Germinal center (tissue), 1 donor: ENCODE measurements around the gene MLXIP.
"Not testable (repeated sequence)": the region's sequence is repeated elsewhere in the genome, so short reads cannot be mapped to it uniquely, and the experiment has no call there.

Experiments
- DNase-seq: peaks from one replicate; pipeline ENCODE4 v3.0.0; 2012; ENCODE audit warnings: mixed read lengths, low spot score

The MLXIP gene

DNA sequence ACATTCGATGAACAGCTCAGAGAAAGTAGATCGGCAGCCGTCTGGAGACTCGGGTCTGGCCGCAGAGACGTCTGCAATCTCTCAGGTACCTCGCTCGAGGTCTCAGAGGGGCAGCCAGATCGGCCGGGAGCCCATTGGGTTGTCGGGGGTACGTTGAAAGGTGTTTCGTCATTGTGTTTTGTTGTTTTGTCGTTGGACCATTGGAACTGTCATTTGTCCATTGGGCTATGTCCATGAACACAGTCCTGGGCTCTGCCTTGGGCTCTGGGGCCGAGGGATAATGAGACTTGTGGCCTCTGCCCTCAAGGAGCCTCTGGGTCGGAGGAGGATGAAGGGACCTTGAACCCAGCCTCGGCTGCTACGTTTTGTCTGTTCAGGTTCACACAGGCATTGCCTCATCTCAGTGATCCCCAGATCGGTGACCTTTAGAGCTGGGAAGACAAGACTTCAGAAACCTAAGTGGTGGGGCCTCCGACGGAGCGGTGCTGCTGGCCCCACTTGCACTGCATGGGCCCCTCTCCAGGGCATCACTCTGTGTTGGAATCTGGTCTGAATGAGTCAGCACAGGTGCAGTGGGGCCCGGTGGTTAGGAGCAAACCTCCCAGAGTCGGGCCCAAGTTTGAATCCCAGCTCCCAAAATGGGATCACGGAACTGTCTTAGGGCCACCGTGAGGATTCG lies 23.6 kb upstream of the MLXIP start:
- DNase-seq = no peak

DNA sequence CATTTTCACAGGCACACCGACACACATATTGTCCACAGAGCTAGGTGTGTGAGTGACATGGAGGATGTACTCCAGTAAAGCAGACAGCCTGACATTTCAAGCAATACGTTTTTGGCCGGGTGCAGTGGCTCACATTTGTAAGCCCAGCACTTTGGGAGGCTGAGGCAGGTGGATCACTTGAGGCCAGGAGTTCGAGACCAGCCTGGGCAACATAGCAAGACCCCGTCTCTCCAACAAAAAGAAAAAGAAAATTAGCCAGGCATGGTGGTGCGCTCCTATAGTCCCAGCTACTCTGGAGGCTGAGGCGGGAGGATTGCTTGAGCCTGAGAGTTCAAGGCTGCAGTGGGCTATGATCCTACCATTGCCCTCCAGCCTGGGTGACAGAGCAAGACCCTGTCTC lies 22.1 kb upstream of the MLXIP start:
- not testable (repeated sequence) for DNase-seq

DNA sequence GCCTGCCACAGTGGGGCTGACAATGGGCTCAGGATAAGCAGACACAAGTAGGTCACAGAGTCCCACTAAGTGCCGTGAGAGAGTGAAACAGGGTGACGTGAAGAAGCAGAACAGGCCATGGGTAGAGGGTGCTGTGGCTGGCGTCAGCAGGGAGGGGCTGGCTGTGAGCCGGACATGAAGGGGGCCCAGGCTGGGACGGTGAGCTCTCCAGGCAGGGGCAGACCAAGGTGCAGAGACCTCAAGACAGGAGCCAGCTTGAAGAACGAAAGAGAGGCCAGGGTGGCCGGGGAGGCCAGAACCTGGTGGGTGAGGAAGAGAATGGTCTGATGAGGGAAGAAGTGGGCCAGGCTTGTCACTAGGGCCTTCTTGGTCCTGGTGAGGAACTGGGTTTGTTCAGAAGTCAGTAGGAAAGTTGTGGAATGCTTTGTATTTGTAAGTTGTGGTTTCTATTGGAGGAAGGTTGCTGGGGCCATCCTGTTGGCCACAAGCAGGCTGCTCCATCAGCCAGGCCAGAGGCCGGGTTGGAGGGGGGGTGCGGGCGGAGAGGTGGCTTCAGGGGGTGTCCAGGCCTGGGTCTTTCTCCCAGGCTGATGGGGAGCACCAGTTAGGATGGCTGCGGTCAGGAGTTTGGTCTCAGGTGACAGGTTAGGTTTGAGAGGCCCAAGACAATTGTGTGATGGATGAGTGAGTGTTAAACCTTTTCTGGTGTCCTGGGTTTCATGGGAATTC lies 21.4 kb upstream of the MLXIP start:
- DNase-seq = no peak

DNA sequence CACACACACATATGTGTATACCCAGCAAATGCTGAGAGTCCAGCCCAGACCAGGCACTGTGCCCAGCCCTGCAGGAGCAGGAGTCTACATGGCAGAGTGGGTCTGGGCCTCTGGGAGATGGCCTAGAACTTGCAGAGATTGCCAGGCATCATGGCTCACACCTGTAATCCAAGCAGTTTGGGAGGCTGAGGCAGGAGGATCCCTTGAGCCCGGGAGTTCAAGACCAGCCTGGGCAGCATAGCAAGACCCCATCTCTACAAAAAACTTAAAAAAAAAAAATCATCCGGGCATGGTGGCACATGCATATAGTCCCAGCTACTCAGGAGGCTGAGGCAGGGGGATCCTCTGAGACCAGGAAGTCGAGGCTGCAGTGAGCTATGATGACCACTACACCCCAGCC lies 20.8 kb upstream of the MLXIP start:
- DNase-seq = no peak

DNA sequence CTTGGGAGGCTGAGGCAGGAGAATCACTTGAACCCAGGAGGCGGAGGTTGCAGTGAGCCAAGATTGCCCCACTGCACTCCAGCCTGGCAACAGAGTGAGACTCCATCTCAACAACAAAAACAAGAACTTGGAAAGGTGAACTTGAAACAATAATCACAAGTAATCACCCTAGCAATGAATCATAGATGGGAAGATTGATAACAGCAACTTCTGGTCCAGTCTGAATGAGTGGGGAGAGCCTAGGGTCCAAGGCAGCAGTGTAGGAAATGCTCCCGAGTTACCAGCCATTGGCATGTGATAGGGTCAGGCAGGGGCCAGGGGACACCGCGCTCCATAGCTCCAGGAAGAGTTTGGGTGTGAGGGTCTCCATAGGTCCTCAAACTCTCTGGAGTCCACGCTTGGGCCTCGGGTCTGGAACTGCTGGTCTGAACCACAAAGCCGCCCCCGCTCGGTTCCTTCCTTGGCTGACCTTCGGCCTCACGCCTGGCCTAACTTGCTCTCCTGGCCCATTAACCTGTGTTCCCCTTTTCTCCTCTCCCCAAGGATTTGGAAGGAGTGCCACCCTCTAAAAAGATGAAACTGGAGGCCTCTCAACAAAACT lies 19.9 kb upstream of the MLXIP start:
- no peak for DNase-seq

DNA sequence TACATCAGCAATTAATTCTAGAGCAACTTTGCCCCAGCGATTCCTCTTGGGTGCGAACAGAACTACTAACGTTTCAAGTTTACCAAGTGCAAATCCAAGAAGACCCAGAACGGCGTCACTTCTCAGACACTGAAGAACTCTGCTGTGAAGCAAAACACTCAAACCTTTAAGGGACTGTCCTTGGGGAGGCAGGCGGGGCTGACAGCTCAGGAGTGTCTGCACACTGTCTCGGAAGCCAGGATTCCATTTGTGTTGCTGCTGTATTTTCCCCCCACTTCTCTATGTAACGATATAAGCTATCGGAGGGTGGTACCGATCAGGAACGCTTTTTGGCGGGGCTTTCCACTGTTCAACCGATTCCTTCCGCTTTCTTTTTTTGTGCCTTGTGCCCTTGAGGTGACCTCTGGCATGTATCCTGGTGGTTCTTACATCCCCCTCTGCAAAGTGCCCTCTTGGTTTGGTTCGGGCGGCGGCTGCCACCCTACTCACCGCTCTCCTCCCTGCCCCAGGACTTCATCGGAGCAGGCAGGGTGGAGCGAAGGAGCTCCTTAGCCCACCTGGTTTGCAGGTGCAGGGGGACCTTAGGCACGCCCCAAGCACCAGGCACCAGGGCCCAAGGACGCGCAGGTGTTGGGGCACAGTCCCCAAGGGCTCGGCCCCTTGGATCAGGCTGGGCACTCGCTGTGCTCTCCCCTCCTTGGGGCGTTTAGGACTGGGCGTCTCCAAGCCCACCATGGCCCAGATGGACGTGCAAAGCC lies 19.2 kb upstream of the MLXIP start:
- no peak for DNase-seq

DNA sequence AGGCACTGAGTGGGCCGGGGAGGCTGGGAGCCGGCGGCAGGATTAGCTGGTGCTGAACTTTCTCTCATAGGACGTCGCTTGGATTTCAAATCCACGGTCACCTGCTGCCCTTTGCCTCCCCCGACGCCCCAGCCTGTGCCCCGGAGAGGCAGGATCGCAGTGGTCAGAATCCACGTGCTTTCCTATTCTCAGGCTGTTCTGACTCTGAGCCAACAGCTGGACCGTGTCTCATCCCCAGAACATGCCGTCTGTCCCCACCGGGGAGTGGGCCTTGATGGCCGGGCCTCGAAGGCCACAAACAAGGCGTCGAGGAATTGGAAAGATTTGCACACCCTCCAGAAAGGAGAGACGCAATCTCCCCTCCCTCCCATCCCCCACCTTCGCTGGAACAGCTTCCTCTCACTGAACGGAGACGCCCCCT lies 18.5 kb upstream of the MLXIP start:
- no peak for DNase-seq

DNA sequence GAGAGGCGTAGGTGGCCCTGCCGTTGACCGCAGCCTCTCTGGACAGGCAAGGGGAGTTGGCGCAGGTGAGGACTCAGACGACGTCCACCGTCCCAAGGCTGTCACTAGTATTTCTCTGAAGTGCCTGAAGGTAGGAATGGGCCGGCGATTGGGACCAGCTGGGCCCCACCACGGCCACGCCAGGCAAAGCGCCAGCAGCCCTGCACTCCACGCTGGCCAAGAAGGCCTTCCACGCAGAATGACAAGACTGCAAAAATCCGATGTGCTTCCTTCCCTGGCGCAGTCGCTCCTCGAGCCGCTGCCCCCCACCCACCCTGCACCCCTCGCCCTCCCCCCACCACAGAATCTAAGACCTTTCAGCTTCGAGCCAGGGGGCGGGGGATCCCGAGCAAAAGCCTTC lies 17.3 kb upstream of the MLXIP start:
- no peak for DNase-seq

DNA sequence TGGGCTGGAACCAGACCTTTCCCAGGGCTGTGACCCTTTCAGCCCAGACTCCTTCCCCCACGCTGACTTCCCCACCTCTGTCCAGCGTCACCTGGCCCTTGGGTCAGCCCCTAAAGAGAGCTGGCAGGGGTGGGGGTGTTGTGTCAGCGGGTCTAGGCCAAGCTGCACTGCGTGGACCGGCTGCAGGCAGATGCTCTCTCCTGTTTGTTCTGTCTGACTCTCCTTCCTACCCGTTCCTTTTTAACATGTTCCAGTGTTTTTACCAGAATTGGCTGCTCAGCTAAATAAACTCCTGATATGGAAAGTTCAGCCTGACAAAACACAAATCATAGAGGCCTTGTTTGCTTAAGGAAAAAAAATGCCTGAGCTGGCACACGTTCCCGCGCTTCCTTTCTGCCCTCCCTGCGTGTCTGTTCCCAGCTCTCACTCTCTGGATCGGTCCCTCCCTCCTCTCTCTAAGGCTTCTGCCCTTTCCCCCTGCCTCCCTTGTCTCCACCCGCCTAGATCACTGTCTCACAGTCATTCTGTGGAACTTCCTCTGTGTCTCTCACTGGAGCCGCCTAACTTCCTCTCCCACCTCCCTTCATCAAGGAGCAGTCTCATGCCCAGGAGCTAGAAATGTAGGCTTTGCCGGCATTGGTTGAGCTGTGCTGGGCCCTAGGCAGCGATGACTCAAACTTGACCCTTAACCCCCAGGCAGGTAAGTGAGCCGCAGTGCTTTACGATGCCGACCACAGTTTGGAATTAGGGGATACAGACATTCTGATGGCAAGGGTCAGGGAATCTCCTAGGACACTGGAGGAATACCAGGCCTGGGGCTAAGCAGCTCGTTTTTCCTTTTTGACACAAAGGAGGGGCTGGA lies 15.5 kb upstream of the MLXIP start:
- DNase-seq = no peak

DNA sequence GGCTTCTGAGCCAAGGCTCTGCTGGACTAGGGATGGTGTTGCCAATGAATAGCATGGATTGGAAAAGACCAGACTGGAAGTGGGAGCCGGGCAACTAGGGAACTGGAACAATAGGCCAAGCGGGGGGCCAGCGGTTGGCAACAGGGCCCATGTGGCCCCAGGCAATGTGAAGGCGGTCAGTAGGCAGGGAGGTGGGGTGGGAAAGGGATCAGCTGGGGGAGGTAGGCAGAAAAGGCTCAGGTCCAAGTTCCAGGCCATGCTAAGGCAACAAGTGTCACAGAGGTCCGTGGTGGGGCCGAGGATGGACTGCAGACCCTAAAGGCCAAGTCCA lies 14.9 kb upstream of the MLXIP start:
- DNase-seq = no peak

DNA sequence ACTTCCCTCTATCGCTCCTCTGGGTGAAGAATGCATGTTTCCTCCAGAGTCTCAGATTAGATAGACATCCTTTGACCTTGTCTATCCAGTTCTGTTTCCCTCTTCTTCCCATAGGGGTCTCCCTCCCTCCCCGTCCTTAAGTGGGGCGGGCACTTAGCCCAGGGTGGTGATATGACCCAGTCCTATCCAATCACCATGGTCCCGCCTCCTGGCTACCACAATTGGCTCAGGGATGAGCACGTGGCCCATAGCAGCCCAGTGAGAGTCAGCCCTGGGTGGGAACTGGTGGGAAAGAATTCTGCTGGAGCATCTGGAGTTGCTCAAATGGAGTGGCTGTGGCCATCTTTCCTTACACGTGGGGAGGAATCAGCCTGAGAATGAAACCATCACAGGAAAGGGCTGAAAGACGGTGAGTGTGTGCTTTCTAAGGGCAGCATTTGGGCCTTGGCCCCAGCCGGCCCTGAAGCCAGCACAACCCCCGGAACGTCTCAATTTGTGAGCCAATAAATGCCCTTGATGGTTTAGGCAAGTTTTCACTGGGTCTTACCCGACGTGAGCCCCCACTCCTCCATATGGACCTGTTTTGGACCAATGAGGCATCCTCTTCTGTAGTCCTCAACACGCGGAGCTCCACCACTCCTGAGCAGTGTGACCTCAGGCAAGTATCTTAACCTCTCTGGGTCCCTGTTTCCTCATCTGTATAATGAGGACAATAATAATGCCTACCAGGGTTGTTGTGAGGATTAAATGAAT lies 14.4 kb upstream of the MLXIP start:
- peak; percentile 90 for DNase-seq

DNA sequence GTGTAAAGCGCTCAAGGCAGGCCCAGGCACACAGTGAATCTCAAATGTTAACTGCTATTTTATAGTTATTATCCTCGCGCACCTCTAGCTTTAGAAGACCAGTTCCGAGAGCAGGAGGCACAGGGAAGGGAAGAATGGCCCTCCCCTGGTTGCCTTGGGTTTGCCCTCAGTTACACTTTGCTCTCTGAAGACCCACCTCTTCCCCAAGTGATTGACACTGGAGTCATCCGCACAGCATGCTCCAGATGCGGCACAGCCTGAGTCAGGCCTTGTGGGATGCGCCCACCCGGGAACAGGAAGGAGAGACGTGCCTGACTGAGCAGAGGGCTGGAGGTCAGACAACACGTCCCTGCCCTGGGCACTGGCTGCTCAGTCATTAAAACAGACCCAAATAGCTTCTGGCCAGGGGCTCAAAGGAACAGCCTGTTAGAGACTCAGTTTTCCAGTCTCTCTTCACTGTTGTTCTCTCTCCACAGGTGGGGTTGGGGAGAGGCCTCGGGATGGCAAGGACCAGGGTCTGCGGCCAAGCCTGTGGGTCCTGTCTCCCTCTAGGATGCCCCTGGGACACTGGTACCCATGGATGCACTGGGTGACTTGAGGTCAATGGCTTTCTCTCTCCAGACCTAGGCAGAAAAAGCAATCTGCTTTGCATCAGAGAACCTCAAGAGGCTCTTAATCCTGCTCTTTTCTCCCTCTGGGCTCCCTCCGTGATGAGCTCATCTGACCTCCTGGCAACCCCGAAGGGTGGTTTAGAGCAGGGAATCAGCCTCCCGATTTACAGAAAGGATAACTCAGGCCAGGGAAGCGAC lies 13.6 kb upstream of the MLXIP start:
- no peak for DNase-seq

DNA sequence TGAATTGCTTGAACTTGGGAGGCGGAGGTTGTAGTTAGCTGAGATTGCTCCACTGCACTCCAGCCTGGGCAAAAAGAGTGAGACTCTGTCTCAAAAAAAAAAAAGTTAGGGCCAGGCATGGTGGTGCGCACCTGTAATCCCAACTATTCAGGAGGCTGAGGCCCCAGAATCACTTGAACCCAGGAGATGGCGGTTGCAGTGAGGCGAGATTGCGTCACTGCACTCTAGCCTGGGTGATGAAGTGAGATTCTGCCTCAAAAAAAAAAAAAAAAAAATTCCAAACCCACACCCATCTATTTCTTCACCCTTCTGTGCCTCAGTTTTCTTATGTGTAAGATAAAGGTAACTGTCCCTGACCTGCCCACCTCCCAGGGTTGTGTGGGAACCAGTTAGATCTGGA lies 11.0 kb upstream of the MLXIP start:
- DNase-seq = no peak

DNA sequence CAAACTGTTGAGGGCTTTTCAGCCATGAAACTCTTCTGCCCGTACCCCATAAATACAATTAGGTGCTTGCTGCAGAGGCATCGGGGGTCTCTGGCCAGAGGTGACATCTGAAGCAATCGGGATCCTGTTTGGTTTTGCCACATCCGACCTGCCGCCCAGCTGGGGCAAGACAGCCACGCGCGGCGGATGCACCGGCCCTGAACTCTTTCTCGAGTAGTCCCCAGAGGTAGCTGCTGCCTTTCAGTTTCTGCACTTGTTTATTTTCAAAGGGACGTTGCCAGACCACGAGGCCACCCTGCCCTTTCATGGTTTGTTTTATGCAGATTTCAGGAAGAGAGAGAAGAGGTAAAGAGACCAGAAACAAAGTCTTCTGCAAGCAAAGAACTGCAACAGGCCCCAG lies 10.6 kb upstream of the MLXIP start:
- DNase-seq = peak; percentile 69

DNA sequence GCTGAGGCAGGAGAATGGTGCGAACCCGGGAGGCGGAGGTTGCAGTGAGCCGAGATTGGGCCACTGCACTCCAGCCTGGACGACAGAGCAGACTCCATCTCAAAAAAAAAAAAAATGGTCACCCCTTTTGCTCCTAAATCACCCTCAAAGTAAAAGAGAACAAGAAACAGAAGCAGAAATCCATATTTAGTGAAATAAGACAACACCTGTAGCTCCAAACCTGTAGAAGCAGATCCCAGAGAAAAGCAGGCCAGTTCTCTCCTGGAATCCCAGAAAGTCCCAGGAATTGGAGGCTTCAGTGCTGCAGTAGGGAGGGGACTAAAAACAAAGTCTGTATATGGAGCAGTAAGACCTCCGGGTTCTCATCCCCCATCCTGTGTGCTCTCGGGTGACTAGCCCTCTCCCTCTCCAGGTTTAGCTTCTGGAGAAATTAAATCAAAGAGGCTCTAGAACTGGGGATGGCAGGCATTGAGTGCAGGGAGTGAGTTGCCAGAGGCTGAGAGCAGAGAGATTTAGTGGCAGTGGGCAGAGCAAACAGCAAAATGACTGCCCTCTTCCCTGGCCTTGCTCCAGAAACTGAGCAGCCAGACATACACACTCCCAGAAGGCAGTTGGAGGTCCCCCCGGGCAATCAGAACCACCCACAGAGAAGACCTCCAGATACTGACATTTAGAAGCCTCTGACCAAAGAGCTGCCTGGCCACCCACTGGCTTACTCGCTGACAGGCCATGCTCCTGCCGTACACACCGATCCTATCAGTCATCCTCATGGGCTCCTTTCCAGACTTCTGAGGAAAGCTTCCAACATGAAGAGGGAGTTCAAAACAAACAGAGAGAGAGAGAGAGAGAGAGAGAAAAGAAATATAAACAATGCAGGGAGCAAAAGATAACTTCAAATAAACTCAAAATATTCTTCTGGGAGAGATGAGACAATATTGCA lies 6.3 kb upstream of the MLXIP start:
- DNase-seq = no peak

DNA sequence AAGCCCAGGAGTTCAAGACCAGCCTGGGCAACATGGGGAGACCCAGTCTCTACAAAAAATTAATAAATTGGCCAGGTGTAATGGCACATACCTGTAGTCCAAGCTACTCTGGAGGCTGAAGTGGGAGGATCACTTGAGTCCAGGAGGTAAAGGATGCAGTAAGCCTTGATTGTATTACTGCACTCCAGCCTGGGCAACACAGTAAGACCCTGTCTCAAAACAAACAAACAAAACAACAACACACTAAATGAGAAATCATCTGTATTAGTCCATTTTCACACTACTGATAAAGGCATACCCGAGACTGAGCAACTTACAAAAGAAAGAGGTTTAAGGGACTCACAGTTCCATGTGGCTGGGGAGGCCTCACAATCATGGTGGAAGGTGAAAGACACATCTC lies 4.7 kb upstream of the MLXIP start:
- no peak for DNase-seq

DNA sequence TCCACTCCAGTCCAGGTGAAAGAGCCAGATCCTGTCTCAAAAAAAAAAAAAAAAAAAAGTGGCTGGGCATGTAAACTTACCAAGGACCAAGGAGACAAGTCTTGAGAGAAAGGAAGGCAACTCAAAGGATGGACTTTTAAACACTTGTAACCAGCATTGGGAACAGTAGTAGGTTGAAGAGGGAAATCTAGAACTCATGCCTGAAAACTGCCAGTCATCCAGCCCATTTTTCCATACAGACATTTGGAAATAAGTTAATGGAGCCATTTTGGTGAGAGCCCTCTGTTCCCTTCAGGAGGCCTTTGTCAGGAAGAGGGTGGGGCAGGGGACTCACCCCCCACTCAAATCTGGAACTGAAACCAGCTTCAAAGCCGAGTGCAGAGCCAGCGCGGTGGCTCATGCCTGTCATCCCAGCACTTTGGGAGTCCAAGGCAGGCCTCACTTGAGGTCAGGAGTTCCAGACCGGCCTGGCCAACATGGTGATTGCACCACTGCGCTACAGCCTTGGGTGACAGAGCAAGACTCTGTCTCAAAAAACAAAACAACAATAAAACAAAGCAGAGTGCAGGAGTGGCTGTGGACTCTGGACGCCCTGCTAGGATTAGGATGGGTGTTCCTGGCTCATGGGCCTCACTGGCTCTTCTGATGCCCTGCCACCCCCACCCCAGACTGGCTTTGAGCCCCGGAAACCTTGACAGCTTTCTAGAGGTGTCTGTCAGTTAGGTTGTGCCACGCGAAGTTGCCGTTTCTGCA lies 1.6 kb upstream of the MLXIP start:
- DNase-seq = no peak

DNA sequence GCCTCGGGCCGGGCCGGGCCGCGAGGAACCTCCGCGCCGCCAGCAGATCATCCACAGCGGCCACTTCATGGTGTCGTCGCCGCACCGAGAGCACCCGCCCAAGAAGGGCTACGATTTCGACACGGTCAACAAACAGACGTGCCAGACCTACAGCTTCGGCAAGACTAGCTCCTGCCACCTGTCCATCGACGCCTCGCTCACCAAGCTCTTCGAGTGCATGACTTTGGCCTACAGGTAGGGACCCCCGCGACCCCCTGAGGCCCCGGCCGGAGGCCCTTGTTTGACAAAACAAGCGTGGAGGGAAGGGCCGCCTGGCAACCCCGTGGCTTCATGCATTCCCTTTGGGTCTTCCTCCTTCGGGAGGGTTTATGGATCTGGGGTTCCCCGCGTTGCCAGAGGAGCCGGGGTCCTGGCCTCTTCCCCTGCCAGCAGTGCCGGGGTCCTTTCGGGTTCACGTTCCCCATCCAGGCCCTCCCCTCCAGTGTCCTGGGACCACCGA lies 526 bp downstream of the MLXIP start:
- no peak for DNase-seq
